ENCODE results near the gene VARS2.
"Not testable (repeated sequence)": the region's sequence is repeated elsewhere in the genome, so short reads cannot be mapped to it uniquely, and the experiment has no call there.

The VARS2 gene

DNA sequence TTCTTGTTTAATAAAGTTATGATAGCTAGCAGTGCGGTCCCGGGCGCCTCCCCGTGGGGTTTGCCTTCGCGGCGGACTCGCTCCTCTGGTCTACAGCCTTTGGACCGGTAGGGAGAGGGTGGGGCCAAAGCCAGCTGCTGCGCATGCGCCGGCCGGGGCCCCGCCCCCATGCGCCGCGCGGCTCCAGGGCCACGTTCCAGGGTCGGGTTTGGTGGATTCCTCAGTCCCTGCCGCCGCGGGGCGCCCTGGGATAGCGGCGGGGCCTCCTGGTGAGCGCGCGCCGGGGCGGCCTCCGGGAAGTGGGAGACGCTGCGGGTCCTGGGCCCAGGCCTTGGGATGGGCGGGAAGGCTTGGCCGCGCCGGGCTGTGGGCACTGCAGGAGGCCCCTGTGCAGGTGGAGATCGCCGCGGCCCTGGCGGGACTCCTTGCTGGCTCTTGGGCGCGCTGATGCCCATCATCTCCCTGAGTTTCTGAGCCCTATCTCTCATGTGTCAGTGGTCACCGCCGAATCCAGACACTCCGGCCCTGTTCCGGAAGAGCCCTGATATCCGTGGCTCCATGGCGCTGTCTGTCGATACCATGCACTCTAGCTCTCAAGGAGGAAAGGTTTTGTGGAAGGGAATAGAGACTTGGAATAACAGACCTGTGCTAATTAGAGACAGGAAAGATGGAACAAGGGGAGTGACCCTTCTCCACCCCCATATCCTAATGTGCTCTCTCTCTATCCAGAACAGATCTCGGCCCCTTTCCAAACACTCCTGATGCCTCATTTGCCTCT lies at the start of gene VARS2:
VARS2 (plus strand) TSS at position 163 of the 778 bp plus-strand sequence; CDS start at position 762, 599 bp downstream.
- DNase-seq, result peak; percentile 93

DNA sequence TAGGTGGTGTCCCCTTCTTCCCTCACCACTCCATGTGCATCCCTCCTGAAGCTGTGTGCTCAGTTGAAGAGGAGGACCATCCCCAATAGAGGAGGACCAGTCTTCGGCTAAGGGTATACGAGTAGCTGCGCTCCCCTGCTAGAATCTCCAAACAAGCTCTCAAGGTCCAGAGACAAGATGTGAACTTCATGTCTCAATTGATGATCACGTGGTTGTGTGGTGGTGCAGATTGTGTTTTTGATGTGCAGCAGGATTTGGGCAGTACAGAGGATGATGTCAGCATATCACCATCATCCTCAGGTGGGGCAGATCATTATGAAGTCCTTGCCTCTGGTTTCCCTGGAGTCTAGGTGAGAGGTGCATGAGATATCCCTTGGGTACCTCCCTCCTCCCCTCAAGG lies 49.7 kb upstream of the VARS2 start:
- DNase-seq, result no peak

DNA sequence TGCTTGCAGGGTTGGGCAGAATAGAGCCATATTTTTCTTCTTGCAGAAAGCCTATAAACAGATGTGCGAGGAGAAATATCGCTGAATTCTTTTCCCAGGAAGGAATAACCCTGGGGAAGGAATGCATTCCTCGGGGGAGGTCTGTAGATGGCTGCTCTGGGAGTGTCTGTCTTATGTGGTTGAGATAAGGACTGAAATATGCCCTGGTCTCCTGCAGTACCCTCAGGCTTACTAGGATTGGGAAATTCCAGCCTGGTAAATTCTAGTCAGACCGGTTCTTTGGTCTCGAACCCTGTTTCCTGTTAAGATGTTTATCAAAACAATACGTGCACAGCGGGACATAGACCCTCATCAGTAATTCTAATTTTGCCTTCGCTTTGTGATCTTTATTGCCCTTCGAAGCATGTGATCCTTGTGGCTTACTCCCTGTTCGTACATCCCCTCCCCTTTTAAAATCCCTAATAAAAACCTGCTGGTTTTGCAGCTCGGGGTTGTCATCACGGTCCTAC lies 44.7 kb upstream of the VARS2 start:
- not testable (repeated sequence) for DNase-seq

- no peak for DNase-seq
Observed at GRCh38 chr6:30870546-30870945, 43.5 kb upstream of the VARS2 start.

DNA sequence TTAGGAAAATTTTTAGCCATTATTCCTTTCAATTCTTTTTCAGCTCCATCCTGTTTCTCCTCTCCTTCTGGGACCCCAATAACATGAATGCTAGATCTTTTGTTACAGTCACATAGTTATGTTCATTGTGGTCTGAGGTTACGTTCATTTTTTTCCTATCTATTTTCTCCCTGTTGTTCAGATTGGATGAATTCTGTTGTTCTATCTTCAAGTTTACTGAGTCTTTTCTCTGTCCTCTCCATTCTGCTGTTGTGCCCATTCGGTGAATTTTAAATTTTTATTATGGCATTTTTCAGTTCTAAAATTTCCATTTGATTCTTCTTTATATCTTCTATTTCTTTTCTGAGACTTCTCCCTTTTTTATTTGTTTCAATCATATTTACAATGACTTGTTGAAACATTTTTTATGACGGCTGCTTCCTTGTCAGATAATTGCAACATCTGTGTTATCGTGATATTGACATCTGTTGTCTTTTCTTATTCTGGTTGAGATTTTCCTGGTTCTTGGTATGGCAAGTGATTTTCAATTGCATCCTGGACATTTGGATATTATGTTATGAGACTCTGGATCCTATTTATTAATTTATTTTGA lies 42.4 kb upstream of the VARS2 start:
- no peak for DNase-seq

- DNase-seq, result no peak
Observed at GRCh38 chr6:30873137-30873640, 40.8 kb upstream of the VARS2 start.

DNA sequence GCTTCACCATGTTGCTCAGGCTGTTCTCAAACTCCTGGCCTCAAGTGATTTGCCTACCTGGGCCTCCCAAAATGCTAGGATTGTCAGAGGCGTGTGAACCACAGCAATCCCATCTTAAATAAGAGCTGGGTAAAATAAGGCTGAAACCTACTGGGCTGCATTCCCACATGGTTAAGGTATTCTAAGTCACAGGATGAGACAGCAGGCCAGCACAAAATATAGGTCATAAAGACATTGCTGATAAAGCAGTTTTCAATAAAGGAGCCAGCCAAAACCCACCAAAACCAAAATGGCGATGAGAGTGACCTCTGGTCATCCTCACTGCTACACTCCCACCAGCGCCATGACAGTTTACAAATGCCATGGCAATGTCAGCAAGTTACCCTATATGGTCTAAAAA lies 40.2 kb upstream of the VARS2 start:
- not testable (repeated sequence) for DNase-seq

DNA sequence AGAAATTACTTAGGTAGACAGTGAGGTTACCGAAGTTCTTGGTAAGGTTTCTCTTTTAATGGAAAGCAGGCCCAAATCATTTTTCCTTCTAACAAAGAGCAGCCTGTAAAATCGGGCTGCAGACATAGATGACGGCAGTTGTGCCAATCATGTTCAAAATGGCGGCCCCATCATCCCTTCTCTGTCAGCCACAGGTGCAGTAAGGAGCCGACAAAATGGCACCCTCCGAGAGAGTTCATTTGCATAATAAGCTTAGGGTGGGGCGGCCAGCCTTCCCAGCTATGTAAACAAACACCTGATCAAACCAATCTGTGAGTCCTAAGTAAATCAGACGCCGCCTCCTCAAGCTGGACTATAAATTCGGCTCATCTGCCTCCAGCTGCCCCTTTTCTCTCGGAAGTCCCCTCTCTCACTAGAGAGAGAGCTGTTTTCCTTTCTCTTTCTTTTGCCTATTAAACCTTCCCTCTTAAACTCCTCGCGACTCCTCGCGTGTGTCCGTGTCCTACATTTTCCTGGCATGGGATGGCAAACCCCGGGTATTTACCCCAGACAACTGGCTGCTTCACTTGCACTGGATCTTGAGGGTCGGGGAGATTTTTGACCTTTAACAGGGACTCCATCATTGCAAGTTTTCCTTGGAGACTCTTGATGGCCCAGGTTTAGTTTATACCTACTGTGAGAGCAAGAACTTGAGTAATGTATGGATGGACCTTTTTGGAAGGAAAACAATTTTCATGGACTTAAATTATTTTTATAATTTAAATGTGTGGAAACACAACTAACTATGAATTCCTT lies 38.6 kb upstream of the VARS2 start:
- no peak for DNase-seq

DNA sequence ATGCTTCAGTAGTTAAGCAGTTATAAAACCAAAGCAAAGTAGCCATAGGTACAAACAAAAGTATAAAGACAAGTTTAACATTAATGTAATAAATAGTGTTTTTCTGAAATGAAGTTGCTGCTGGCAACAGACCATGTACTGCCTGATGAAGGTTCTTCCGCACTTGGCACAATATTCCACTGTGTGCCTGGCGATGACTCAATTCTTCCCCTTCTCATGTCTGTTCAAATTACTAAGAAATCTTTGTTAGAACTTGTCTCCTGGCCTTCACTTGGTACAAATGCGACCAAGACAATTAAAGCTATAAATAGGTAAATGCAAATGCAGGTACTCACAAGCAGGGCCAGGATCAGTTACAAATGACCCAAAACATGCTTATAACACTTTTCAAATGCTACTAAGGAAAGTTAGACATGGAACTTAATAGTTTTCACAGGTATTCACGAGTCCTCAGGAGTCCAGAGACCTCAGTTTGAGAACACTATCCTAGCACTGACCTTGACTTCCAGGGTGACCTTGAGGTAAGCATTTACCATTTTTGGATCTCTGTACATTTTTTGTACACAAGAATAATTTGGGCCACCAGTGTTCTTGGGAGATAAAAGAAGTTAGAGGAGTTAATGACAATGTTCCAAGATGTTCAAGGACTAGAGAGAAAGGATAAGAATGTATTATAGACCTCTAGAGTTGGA lies 37.9 kb upstream of the VARS2 start:
- peak; percentile 14 for DNase-seq

GRCh38 chr6:30877419-30878262 lies 36.4 kb upstream of the VARS2 start:
- DNase-seq, result peak; percentile 80

DNA sequence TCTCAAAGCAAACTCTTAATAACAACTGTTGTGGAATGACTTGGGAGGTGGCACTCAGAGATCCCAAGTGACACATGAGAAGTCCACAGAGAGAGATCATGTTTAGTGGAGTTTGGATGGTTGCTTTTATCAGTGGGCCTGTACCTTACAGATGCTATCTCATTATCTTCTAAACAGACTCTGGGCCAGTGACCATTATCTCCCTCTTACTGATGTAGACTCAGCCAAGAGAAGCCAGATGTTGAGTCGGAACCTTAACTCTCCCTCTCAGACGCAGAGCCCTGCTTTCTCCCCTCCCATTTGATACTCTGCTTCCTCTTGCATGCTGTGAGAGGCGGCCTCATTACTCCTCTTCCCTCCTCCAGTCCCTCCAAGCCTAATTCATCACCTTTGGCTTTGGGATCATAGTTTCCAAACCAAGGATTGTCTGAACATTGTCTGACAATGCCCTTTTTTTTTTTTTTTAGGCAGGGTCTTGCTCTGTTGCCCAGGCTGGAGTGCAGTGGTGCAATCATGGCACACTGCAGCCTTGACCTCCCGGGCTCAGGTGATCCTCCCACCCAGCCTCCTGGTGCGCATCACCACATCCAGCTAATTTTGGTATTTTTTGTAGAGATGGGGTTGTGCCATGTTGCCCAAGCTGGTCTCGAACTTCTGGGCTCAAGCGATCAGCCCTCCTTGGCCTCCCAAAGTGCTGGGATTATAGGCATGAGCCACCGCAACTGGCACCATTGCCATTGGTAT lies 34.2 kb upstream of the VARS2 start:
- no peak for DNase-seq

- no peak for DNase-seq
Observed at GRCh38 chr6:30880698-30881252, 33.3 kb upstream of the VARS2 start.

GRCh38 chr6:30881392-30882203 lies 32.4 kb upstream of the VARS2 start:
- no peak for DNase-seq

DNA sequence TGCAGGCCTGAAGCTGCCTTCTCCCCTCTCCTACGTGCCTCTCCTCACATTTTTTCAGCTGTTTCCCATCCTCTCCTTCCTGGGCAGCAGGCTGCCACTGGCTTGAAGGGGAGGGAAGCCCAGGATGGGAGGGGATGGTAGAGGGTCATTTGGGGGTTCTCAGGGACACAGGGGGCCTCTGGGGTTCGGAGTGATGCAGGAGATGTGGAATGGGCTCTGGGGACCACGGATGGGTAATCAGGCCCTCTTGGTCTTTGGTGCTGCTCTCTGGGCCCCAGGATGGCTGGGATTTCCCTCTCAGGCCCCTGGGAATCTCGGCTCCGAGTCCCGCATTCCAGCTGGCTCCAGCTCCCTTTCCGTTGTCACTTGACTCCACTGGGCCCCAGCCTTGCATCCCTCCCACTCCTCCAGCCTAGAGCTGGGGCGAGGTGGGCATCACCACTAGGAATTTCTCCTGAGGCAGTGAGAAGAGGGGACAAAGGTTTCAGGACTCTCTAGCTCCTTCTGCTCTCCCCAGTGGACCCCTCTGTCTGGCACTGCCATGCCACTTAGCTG lies 31.8 kb upstream of the VARS2 start:
- DNase-seq, result no peak

DNA sequence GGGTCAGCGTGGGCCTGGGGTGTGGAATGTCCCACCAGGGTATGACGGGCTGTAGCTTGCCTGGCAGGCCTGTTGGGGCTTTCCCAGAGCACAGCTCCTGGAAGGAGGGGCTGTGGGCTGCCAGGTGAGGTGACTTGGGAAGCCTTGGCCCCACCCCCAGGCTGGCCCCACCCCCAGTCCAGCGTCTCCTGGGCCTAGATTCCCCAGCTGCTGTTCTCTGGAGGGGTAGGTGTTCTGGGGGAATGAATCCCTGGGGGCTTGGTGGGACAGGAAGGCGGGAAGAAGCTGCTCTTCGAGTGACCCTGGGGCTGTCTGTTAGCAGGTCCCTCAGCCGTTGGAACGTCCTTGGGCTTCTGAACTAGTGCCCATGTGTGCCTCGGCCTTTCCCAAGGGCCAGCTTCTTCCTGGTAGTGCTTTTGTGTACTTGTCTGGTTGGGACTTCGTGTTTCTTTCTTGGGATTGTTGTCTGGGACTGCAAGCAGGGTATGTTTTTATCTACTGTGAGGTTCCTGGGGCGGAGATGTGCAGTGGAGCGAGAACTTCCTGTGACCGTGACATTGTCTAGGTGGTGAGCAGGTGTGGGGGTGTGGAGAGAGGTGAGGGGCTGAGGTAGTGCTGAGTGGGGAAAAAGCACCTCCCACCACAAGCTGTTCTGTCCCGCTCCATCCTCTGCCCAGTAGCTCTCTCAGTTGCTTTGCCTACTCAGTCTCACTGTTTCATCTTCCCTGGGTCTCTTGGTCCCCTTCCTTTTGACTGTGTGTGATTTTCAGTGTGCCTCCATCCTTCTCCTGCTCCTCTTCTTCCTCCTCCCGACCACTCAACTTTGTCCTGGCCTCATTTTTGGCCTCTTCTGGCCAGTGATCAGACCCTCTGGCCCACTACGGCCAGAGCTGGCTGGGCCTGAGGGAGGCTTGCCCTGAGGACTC lies 31.0 kb upstream of the VARS2 start:
- DNase-seq, result no peak

GRCh38 chr6:30883685-30884520 lies 30.1 kb upstream of the VARS2 start, which contains the start of gene DDR1:
DDR1 (plus strand) TSS chr6:30884519; CDS start chr6:30888730, 4,211 bp downstream.
- no peak for DNase-seq

All from activated CD4-positive, alpha-beta T cell treated with anti-CD3 and anti-CD28 coated beads, Interleukin-2, amount 50 U/mL, for 16 hours (primary cell).